ENCODE measurements around the gene BBX.

BBX gene

GRCh38 chr3:107756649-107757048 is 233.9 kb downstream of the BBX start:
- DNase-seq: no peak

GRCh38 chr3:107757140-107757539 is 234.4 kb downstream of the BBX start:
- DNase-seq: no peak

- no peak for DNase-seq
Measured at GRCh38 chr3:107760144-107760543, 237.4 kb downstream of the BBX start.

GRCh38 chr3:107761391-107761790 is 238.6 kb downstream of the BBX start:
- DNase-seq: no peak

- DNase-seq: no peak
Measured at GRCh38 chr3:107765524-107765923, 242.8 kb downstream of the BBX start.

GRCh38 chr3:107767897-107768605 is 245.3 kb downstream of the BBX start:
- no peak for DNase-seq

GRCh38 chr3:107769882-107770281 is 247.1 kb downstream of the BBX start:
- DNase-seq: no peak

- DNase-seq: no peak
Measured at GRCh38 chr3:107772016-107772415, 249.3 kb downstream of the BBX start.

GRCh38 chr3:107775974-107776373 is 253.2 kb downstream of the BBX start:
- DNase-seq: no peak

GRCh38 chr3:107781253-107781652 is 258.5 kb downstream of the BBX start:
- no peak for DNase-seq

- no peak for DNase-seq
Measured at GRCh38 chr3:107782054-107782453, 259.3 kb downstream of the BBX start.

- DNase-seq: no peak
Measured at GRCh38 chr3:107790612-107791011, 267.9 kb downstream of the BBX start.

- DNase-seq: no peak
Measured at GRCh38 chr3:107791027-107791426, 268.3 kb downstream of the BBX start.

GRCh38 chr3:107791450-107791849 is 268.7 kb downstream of the BBX start:
- DNase-seq: no peak

- no peak for DNase-seq
Measured at GRCh38 chr3:107794664-107795443, 272.1 kb downstream of the BBX start.

- DNase-seq: no peak
Measured at GRCh38 chr3:107795514-107796094, 272.8 kb downstream of the BBX start.

- peak in 2 of 5 experiments; percentile 41 to 48 for DNase-seq
Measured at GRCh38 chr3:107796791-107797190, 274.0 kb downstream of the BBX start.

GRCh38 chr3:107797586-107797985 is 274.8 kb downstream of the BBX start:
- DNase-seq: no peak

GRCh38 chr3:107798381-107798780 is 275.6 kb downstream of the BBX start:
- DNase-seq: no peak

- DNase-seq: no peak
Measured at GRCh38 chr3:107800710-107801109, 277.9 kb downstream of the BBX start.

- DNase-seq: no peak
Measured at GRCh38 chr3:107803170-107803569, 280.4 kb downstream of the BBX start.

- no peak for DNase-seq
Measured at GRCh38 chr3:107806021-107806420, 283.3 kb downstream of the BBX start.

- DNase-seq: no peak
Measured at GRCh38 chr3:107806536-107806935, 283.8 kb downstream of the BBX start.
